ENCODE results near the gene GPC6. TPM values are rescaled to one million over a fixed set of nuclear protein-coding genes. Genes with fewer than 3 reads are reported as not detected.

The GPC6 gene
- total RNA-seq, 1 donor from 2014 or later: 16.1 TPM

GRCh38 chr13:93224535-93224934 is 2.1 kb upstream of the GPC6 start:
- Mint-ChIP-seq H3K36me3 (ENCODE audit: low read depth, unreplicated experiment) (no peaks in the 10 kb centered on the region), H3K4me3 (ENCODE audit: unreplicated experiment) (no peak overlapping the region), H3K4me1 (ENCODE audit: unreplicated experiment) (peaks cover 35% of the 10 kb centered on the region), H3K27ac (ENCODE audit: unreplicated experiment) (peak overlapping the region; percentile 26), H3K9me3 (ENCODE audit: unreplicated experiment) (no peaks in the 10 kb centered on the region), H3K27me3 (ENCODE audit: unreplicated experiment) (peaks cover 5% of the 10 kb centered on the region)
- TF ChIP-seq CTCF (IDR thresholded peaks at IDR 0.05; ENCODE audit: unreplicated experiment): no peak
- no peak for DNase-seq (ENCODE audit: low spot score)

- H3K36me3 Mint-ChIP-seq (ENCODE audit: low read depth, unreplicated experiment): no peaks in the 10 kb centered on the region
- no peak for TF ChIP-seq CTCF (IDR thresholded peaks at IDR 0.05; ENCODE audit: unreplicated experiment)
- peaks cover 38% of the 10 kb centered on the region for H3K4me1 Mint-ChIP-seq (ENCODE audit: unreplicated experiment)
- DNase-seq (ENCODE audit: low spot score): no peak
- no peaks in the 10 kb centered on the region for H3K9me3 Mint-ChIP-seq (ENCODE audit: unreplicated experiment)
- peak overlapping the region; percentile 45 for H3K27ac Mint-ChIP-seq (ENCODE audit: unreplicated experiment)
- peak overlapping the region; percentile 98 for H3K4me3 Mint-ChIP-seq (ENCODE audit: unreplicated experiment)
- peaks cover 5% of the 10 kb centered on the region for H3K27me3 Mint-ChIP-seq (ENCODE audit: unreplicated experiment)
These were observed 997 bp upstream of the GPC6 start for GRCh38 chr13:93225610-93226009.

- H3K27me3 Mint-ChIP-seq (ENCODE audit: unreplicated experiment): peaks cover 5% of the 10 kb centered on the region
- H3K9me3 Mint-ChIP-seq (ENCODE audit: unreplicated experiment): no peaks in the 10 kb centered on the region
- H3K27ac Mint-ChIP-seq (ENCODE audit: unreplicated experiment): peak overlapping the region; percentile 82
- TF ChIP-seq CTCF (IDR thresholded peaks at IDR 0.05; ENCODE audit: unreplicated experiment): no peak
- DNase-seq (ENCODE audit: low spot score): no peak
- peaks cover 38% of the 10 kb centered on the region for H3K4me1 Mint-ChIP-seq (ENCODE audit: unreplicated experiment)
- H3K36me3 Mint-ChIP-seq (ENCODE audit: low read depth, unreplicated experiment): no peaks in the 10 kb centered on the region
- peak overlapping the region; percentile 98 for H3K4me3 Mint-ChIP-seq (ENCODE audit: unreplicated experiment)
These were observed 463 bp upstream of the GPC6 start for GRCh38 chr13:93226065-93226622.

GRCh38 chr13:93227280-93227877 is 772 bp downstream of the GPC6 start:
- no peaks in the 10 kb centered on the region for H3K36me3 Mint-ChIP-seq (ENCODE audit: low read depth, unreplicated experiment)
- H3K9me3 Mint-ChIP-seq (ENCODE audit: unreplicated experiment): no peaks in the 10 kb centered on the region
- H3K4me3 Mint-ChIP-seq (ENCODE audit: unreplicated experiment): peak overlapping the region; percentile 98
- H3K4me1 Mint-ChIP-seq (ENCODE audit: unreplicated experiment): peaks cover 42% of the 10 kb centered on the region
- peaks cover 5% of the 10 kb centered on the region for H3K27me3 Mint-ChIP-seq (ENCODE audit: unreplicated experiment)
- no peak overlapping the region for H3K27ac Mint-ChIP-seq (ENCODE audit: unreplicated experiment)
- peak; percentile 57 for DNase-seq (ENCODE audit: low spot score)
- no peak for TF ChIP-seq CTCF (IDR thresholded peaks at IDR 0.05; ENCODE audit: unreplicated experiment)

GRCh38 chr13:93227878-93228642 is 1.5 kb downstream of the GPC6 start:
- Mint-ChIP-seq H3K36me3 (ENCODE audit: low read depth, unreplicated experiment) (no peaks in the 10 kb centered on the region), H3K4me1 (ENCODE audit: unreplicated experiment) (peaks cover 42% of the 10 kb centered on the region)

More at GRCh38 chr13:93227878-93228642, 1.5 kb downstream of the GPC6 start:
- DNase-seq (ENCODE audit: low spot score): peak; percentile 76
- H3K9me3 Mint-ChIP-seq (ENCODE audit: unreplicated experiment): no peaks in the 10 kb centered on the region
- TF ChIP-seq CTCF (IDR thresholded peaks at IDR 0.05; ENCODE audit: unreplicated experiment): peak; percentile 49
- peak overlapping the region; percentile 98 for H3K4me3 Mint-ChIP-seq (ENCODE audit: unreplicated experiment)
- peaks cover 5% of the 10 kb centered on the region for H3K27me3 Mint-ChIP-seq (ENCODE audit: unreplicated experiment)
- peak overlapping the region; percentile 87 for H3K27ac Mint-ChIP-seq (ENCODE audit: unreplicated experiment)

Data from endothelial cell (in vitro differentiated cells).